ENCODE results near the gene ARRDC2. TPM values are rescaled to one million over a fixed set of nuclear protein-coding genes. Genes with fewer than 3 reads are reported as not detected.

ARRDC2 gene
- total RNA-seq, 3 donors from 2014 or later (not counting 1 experiment from before 2014, with no cell fraction given): 110 to 131 (median 121) TPM

- Mint-ChIP-seq H3K4me1 (no peaks in the 10 kb centered on the region), H3K27me3 (ENCODE audit: low read depth in 2 of 2) (peaks cover 0 to 2% of the 10 kb centered on the region in 2 donors), H3K9me3 (no peaks in the 10 kb centered on the region), H3K27ac (no peak overlapping the region), H3K4me3 (no peak overlapping the region), H3K36me3 (no peaks in the 10 kb centered on the region)
- TF ChIP-seq CTCF (IDR thresholded peaks at IDR 0.05): no peak
- no peak overlapping the region for H3K4me3 ChIP-seq (ENCODE audit: low read length)
- no peaks in the 10 kb centered on the region for H3K27me3 ChIP-seq (ENCODE audit: control insufficient read depth, insufficient read depth, low read length)
- H3K9me3 ChIP-seq (ENCODE audit: control insufficient read depth, insufficient read depth, low read length): no peaks in the 10 kb centered on the region
- peaks cover 2% of the 10 kb centered on the region for H3K4me1 ChIP-seq (ENCODE audit: control insufficient read depth, insufficient read depth, low read length)
- no peaks in the 10 kb centered on the region for H3K36me3 ChIP-seq (ENCODE audit: control insufficient read depth, insufficient read depth, low read length)
- ATAC-seq: peak in 1 of 3 donors; percentile 12
- DNase-seq: no peak
- intact Hi-C loops (cut with micrococcal nuclease): no loop called here
- H3K27ac ChIP-seq (ENCODE audit: low read length): no peak overlapping the region
- 82% methylated on average over 6 of the region's 6 CpGs for WGBS (ENCODE audit: insufficient coverage)
These were observed 33.4 kb upstream of the ARRDC2 start for GRCh38 chr19:17974551-17974950.

DNA sequence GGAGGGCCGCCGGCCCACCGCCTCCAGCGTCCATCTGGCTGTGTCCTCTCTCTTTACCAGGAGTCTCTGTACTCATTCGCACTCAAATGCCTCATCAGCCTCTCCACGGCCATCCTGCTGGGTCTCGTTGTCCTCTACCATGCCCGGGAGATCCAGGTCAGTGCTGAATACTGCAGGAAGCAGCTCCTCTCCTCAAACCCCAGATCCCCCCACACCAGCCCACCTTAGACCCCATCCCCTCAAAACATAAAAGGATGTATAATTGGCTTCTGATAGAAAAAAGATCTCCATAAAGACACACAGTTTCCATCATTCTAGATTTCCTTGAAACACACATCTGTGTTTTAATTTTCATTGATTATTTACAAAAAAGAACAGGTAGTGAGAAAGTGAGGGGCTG, 32.9 kb upstream of the ARRDC2 start:
- H3K4me3 Mint-ChIP-seq: no peak overlapping the region
- Histone ChIP-seq H3K4me3 (ENCODE audit: low read length) (no peak overlapping the region), H3K4me1 (ENCODE audit: control insufficient read depth, insufficient read depth, low read length) (peaks cover 5% of the 10 kb centered on the region), H3K36me3 (ENCODE audit: control insufficient read depth, insufficient read depth, low read length) (no peaks in the 10 kb centered on the region), H3K27ac (ENCODE audit: low read length) (no peak overlapping the region), H3K27me3 (ENCODE audit: control insufficient read depth, insufficient read depth, low read length) (no peaks in the 10 kb centered on the region), H3K9me3 (ENCODE audit: control insufficient read depth, insufficient read depth, low read length) (no peaks in the 10 kb centered on the region)
- no peak for ATAC-seq
- H3K4me1 Mint-ChIP-seq: no peaks in the 10 kb centered on the region
- intact Hi-C loops (cut with micrococcal nuclease): no loop called here
- H3K27ac Mint-ChIP-seq: no peak overlapping the region
- WGBS (ENCODE audit: insufficient coverage): 90% methylated on average over 8 of the region's 8 CpGs
- no peaks in the 10 kb centered on the region for H3K36me3 Mint-ChIP-seq
- peaks cover 0 to 2% of the 10 kb centered on the region in 2 donors for H3K27me3 Mint-ChIP-seq (ENCODE audit: low read depth in 2 of 2)
- TF ChIP-seq CTCF (IDR thresholded peaks at IDR 0.05): no peak
- no peaks in the 10 kb centered on the region for H3K9me3 Mint-ChIP-seq
- DNase-seq: no peak

GRCh38 chr19:17977021-17977420, 30.9 kb upstream of the ARRDC2 start:
- H3K4me3 ChIP-seq (ENCODE audit: low read length): no peak overlapping the region
- Mint-ChIP-seq H3K4me3 (no peak overlapping the region), H3K27me3 (ENCODE audit: low read depth in 2 of 2) (peaks cover 0 to 2% of the 10 kb centered on the region in 2 donors), H3K36me3 (no peaks in the 10 kb centered on the region), H3K27ac (no peak overlapping the region), H3K9me3 (no peaks in the 10 kb centered on the region), H3K4me1 (no peaks in the 10 kb centered on the region)
- no peak overlapping the region for H3K27ac ChIP-seq (ENCODE audit: low read length)
- H3K9me3 ChIP-seq (ENCODE audit: control insufficient read depth, insufficient read depth, low read length): no peaks in the 10 kb centered on the region
- WGBS (ENCODE audit: insufficient coverage): 89% methylated on average over 4 of the region's 4 CpGs
- ATAC-seq (no peak), DNase-seq (no peak)
- intact Hi-C loops (cut with micrococcal nuclease): no loop called here
- TF ChIP-seq CTCF (IDR thresholded peaks at IDR 0.05): no peak
- no peaks in the 10 kb centered on the region for H3K36me3 ChIP-seq (ENCODE audit: control insufficient read depth, insufficient read depth, low read length)
- H3K27me3 ChIP-seq (ENCODE audit: control insufficient read depth, insufficient read depth, low read length): no peaks in the 10 kb centered on the region
- H3K4me1 ChIP-seq (ENCODE audit: control insufficient read depth, insufficient read depth, low read length): peaks cover 5% of the 10 kb centered on the region

GRCh38 chr19:17977488-17977887, 30.5 kb upstream of the ARRDC2 start:
- no peaks in the 10 kb centered on the region for H3K36me3 ChIP-seq (ENCODE audit: control insufficient read depth, insufficient read depth, low read length)
- no peak for TF ChIP-seq CTCF (IDR thresholded peaks at IDR 0.05)
- Mint-ChIP-seq H3K9me3 (no peaks in the 10 kb centered on the region), H3K27ac (no peak overlapping the region), H3K36me3 (no peaks in the 10 kb centered on the region), H3K27me3 (ENCODE audit: low read depth in 2 of 2) (peaks cover 0 to 2% of the 10 kb centered on the region in 2 donors), H3K4me1 (no peaks in the 10 kb centered on the region), H3K4me3 (no peak overlapping the region)
- no peaks in the 10 kb centered on the region for H3K27me3 ChIP-seq (ENCODE audit: control insufficient read depth, insufficient read depth, low read length)
- intact Hi-C loops (cut with micrococcal nuclease): no loop called here
- H3K9me3 ChIP-seq (ENCODE audit: control insufficient read depth, insufficient read depth, low read length): no peaks in the 10 kb centered on the region
- DNase-seq (no peak), ATAC-seq (no peak)
- H3K4me3 ChIP-seq (ENCODE audit: low read length): no peak overlapping the region
- H3K4me1 ChIP-seq (ENCODE audit: control insufficient read depth, insufficient read depth, low read length): peaks cover 5% of the 10 kb centered on the region
- 91% methylated on average over 7 of the region's 7 CpGs for WGBS (ENCODE audit: insufficient coverage)
- no peak overlapping the region for H3K27ac ChIP-seq (ENCODE audit: low read length)
